DOHH2 (cell line): Measurements from ENCODE around the gene HTR2C.

Experiments
- H3F3A ChIP-seq: fragments of 200-600 bp; sonication (generic), shearing (Covaris generic); 2 replicates; pipeline ENCODE4 v1.6.0; 2016; ENCODE audit warnings: antibody characterized with exemption, mild to moderate bottlenecking; ENCODE audit not compliant: control insufficient read depth, insufficient read depth
- H3K27ac ChIP-seq: fragments of 200-600 bp; sonication (generic); 2 replicates; pipeline ENCODE4 v1.5.1; 2014; ENCODE audit warnings: low read depth, mild to moderate bottlenecking, low read length, moderate library complexity
- H3K27me3 ChIP-seq: fragments of 200-600 bp; sonication (generic); 2 replicates; pipeline ENCODE4 v1.6.1; 2014; ENCODE audit warnings: mild to moderate bottlenecking, low read length, mixed read lengths; ENCODE audit not compliant: control insufficient read depth
- H3K36me3 ChIP-seq: fragments of 200-600 bp; sonication (generic); 2 replicates; pipeline ENCODE4 v1.6.1; 2014; ENCODE audit warnings: mild to moderate bottlenecking, low read length, moderate library complexity, mixed read lengths; ENCODE audit not compliant: control insufficient read depth
- H3K4me1 ChIP-seq: fragments of 200-600 bp; sonication (generic); 2 replicates; pipeline ENCODE4 v1.6.1; 2014; ENCODE audit warnings: mild to moderate bottlenecking, low read length, mixed read lengths; ENCODE audit not compliant: control insufficient read depth
- H3K4me2 ChIP-seq: fragments of 200-600 bp; sonication (generic); 2 replicates; pipeline ENCODE4 v1.6.0; 2014; ENCODE audit warnings: mild to moderate bottlenecking, low read length, moderate library complexity
- H3K4me3 ChIP-seq: fragments of 200-600 bp; sonication (generic); 2 replicates; pipeline ENCODE4 v1.5.1; 2014; ENCODE audit warnings: mild to moderate bottlenecking, low read length, mixed read lengths
- H3K79me2 ChIP-seq: fragments of 200-600 bp; sonication (generic); 2 replicates; pipeline ENCODE4 v1.6.1; 2014; ENCODE audit warnings: mild to moderate bottlenecking, low read length, mixed read lengths; ENCODE audit not compliant: control insufficient read depth
- H3K9me2 ChIP-seq: fragments of 200-600 bp; sonication (generic); replicated peaks from 2 replicates; pipeline ENCODE4 v1.6.1; 2014; ENCODE audit warnings: mild to moderate bottlenecking, low read length, mixed read lengths; ENCODE audit not compliant: control insufficient read depth
- H3K9me3 ChIP-seq: fragments of 200-600 bp; sonication (generic); 2 replicates; pipeline ENCODE4 v1.6.1; 2014; ENCODE audit warnings: antibody characterized with exemption, low read length, mixed read lengths; ENCODE audit not compliant: control insufficient read depth, insufficient read depth
- H4K20me1 ChIP-seq: fragments of 200-600 bp; sonication (generic); 2 replicates; pipeline ENCODE4 v1.6.0; 2014; ENCODE audit warnings: low read depth, mild to moderate bottlenecking, antibody characterized with exemption, low read length, moderate library complexity; ENCODE audit not compliant: control insufficient read depth, insufficient read depth
- CTCF ChIP-seq: fragments of 200-600 bp; sonication (generic); IDR thresholded peaks from one replicate; pipeline ENCODE4 v1.5.1; 2014; ENCODE audit warnings: antibody characterized with exemption, mild to moderate bottlenecking, low read depth, low read length; ENCODE audit not compliant: poor library complexity, severe bottlenecking

The HTR2C gene

GRCh38 chrX:114952696-114953095 is 368.8 kb downstream of the HTR2C start:
- Histone ChIP-seq H3K4me1 (no peaks in the 10 kb centered on the region), H3K27me3 (no peaks in the 10 kb centered on the region), H3K9me2 (no peaks in the 10 kb centered on the region)

More at GRCh38 chrX:114952696-114953095, 368.8 kb downstream of the HTR2C start:
- Histone ChIP-seq H3K9me3 (no peaks in the 10 kb centered on the region), H3K27ac (no peak overlapping the region), H4K20me1 (no peaks in the 10 kb centered on the region), H3K36me3 (no peaks in the 10 kb centered on the region), H3K4me2 (no peak overlapping the region), H3F3A (no peaks in the 10 kb centered on the region), H3K79me2 (no peaks in the 10 kb centered on the region), H3K4me3 (no peak overlapping the region)
- TF ChIP-seq CTCF = no peak
